Left renal pelvis (tissue), 4 donors: Measurements from ENCODE around the gene HMG20A. TPM values are rescaled to one million over a fixed set of nuclear protein-coding genes. Genes with fewer than 3 reads are reported as not detected.

ENCODE experiments used
- DNase-seq, 4 donors: peaks; one replicate each; pipeline ENCODE4 v3.0.0-alpha.2; 2013; ENCODE audit warnings: low read depth in 4 of 4, low spot score in 3 of 4
- polyA plus RNA-seq, 4 donors: library from polyadenylated mRNA; unstranded; fragments of 120-200 nt; gene quantifications; one replicate each; pipeline ENCODE4 v1.2.1, GENCODE V29; 2013; ENCODE audit not compliant: insufficient read length in 4 of 4

HMG20A gene
- polyA plus RNA-seq, 4 donors = 55.8 to 74.6 (median 70.2) TPM

GRCh38 chr15:77513226-77513625 lies 92.5 kb downstream of the HMG20A start:
- DNase-seq = no peak

DNA sequence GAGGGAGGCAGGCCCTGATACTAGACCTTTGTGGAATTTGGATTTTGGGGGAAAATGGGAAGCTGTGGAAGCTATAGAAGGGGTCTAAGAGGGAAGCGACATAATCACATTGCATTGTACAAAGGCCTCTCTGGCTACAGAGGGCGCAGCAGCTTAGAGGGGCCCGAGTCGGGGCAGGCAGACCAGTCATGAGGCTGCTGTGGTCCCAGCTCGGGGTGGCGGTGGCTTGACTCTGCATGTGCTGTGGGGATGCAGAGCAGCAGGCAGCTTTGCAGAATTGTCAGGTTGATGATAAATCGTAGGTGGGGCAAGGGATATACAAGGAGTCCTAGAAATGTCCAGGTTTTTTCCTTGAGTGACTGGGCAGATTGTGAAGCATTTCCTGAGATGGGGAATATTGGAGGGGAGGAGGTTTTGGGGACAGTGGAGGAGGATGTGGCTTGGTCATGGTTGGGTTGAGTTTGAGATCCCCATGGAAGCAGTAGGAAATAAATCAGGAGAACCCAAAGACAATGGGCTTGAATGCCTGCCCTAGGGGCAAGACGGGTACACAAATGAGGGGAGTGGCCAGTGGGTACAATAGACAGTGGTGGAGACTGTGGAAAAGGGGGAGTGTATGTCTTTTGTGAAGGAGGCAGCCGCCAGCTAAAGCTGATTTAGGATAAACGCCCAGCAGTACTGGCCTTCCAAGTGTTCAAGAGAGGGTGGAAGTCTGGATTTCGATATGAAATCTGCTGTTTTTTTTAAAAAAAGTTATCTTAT lies 94.1 kb downstream of the HMG20A start:
- no peak for DNase-seq

- DNase-seq = no peak
Measured at GRCh38 chr15:77515613-77516012, 94.9 kb downstream of the HMG20A start.

- DNase-seq = no peak
Measured at GRCh38 chr15:77516076-77516475, 95.4 kb downstream of the HMG20A start.

DNA sequence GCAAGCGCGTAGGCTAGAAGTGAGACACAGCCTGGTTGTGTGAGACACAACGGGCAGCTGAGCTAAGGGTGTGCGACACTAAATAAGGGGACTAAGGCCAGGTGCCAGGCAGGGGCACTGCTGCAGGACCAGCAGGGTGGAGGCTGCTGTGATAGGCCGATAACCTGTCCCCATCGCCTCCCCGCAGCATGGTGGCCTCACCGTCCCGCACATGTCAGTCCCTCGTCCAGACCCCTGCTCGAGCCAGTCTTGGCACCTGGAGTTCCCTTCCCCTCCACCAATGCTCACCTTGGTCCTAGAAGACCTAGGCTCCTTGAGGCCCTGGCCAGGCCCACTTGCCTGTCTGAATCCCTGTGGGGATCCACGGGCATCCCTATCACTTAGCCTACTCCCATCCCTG lies 96.1 kb downstream of the HMG20A start:
- DNase-seq = no peak

DNA sequence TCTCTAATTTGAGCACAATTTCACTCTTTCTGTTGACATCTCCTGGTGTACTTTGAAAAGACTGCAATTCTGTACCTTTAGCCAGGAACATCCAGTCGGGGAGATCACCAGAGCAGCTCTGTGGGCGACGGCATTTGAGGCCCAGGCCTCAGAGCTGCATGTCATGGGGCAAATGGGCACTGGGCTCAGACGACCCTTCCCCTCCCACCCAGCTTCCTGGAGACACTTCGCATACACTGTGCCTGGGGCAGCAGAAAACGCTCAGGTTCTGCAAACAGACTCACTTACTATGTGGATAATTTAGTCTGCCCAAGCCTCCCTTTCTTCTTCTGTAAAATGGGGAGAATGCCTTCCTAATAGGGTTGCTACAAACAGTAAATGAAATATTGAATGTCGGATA lies 96.9 kb downstream of the HMG20A start:
- no peak for DNase-seq

GRCh38 chr15:77518458-77518857 lies 97.8 kb downstream of the HMG20A start:
- no peak for DNase-seq

DNA sequence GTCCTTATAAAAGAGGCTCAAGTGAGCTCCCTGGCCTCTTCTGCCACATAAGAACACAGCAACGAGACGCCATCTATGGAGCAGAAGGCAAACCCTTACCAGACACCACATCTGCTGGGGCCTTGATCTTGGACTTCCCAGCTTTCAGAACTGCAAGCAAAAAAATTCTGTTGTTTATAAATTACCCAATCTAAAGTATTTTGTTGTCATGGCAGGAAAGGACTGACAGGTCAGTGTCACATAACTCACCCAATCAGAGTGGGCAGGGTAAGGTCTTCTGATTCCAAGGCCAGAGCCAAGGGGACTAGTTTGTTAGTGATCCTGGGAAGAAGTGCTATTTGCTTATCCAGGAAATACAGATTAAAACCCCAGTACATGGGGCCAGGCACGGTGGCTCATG lies 98.9 kb downstream of the HMG20A start:
- DNase-seq = no peak

GRCh38 chr15:77521206-77521605 lies 100.5 kb downstream of the HMG20A start:
- DNase-seq = no peak

GRCh38 chr15:77525400-77525811 lies 104.7 kb downstream of the HMG20A start:
- DNase-seq = no peak

DNA sequence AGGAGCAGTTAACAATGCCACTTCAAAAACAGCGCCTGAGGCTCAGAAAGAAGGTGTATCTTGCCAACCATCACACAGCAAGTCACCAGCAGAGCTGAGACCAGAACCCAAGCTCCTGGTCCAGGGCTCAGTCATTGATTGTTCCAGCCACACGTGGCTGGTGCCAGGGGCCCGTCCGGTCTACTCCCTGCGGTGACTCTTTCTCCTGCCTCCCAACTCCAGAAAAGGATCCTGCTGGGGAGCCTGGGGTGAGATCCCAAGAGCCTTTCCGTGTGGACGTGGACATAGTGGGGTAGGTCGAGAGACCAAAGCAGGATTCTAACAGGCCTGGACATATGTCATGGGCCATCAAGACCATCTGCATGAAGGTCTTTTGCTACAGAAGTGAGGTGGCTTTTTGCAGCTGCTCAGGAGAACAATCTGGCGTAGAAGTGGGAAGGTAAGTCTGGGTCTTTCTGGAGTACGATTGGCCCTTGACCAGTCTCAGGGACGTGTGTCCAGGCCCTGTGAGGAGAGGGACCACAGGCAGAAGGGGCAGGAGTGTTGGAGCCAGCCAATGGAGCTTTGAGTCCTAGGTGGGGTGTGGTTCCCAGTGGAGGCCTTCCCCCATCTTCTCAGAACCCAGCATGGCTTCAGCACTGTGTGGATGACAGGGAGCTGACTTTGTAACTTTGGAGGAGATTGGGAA lies 105.4 kb downstream of the HMG20A start:
- DNase-seq = no peak

- no peak for DNase-seq
Measured at GRCh38 chr15:77526595-77527163, 106.0 kb downstream of the HMG20A start.

DNA sequence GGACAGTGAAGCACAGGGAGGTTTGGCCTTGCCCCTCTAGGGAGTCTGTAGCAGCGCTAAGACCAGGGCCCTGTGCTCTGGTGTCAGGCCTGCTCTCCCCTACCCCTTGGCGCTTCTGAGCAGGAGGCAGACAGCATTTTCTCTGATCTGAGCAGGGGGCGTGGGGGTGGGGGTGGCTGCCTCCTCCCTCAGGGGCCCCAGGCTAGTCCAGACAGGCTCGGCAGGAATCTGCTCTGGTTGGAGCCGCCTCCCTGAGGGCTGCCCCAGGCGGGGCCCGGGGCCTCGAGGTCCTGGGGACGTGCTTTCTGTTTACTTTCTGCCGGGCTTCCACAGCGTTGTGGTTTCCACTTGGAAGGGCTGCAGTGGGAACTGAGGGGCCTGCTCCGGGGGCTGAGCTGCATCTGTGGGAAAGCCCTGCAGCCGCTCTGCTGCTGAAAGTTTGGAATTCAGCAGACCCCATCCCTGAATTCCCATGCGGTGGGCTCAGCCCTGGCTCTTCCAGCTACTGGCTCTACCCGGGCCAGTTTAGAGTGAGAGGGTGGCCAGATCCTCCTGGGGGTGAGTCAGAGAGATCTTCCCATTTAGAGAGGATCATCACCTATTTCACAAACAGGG lies 106.6 kb downstream of the HMG20A start:
- DNase-seq = no peak

DNA sequence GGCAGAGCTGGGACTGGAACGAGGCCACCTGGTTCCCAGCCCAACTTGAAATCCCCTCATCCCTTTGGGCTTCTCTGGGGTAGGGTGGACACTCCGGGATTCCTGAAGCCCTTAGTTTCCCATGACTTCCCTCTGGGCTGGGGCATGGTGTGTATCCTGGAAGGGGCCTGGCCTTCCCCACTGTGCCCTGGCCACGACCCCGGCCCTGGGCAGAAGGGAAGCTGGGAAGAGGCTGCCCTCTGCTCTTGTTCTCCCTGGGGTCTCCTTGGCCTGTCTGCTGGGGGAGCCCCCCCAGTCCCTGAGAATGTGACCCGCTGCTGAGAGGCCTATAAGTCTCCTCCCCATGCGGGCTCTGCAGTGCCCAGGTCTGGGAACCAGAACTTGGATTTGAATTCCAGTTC lies 107.1 kb downstream of the HMG20A start:
- DNase-seq = no peak

DNA sequence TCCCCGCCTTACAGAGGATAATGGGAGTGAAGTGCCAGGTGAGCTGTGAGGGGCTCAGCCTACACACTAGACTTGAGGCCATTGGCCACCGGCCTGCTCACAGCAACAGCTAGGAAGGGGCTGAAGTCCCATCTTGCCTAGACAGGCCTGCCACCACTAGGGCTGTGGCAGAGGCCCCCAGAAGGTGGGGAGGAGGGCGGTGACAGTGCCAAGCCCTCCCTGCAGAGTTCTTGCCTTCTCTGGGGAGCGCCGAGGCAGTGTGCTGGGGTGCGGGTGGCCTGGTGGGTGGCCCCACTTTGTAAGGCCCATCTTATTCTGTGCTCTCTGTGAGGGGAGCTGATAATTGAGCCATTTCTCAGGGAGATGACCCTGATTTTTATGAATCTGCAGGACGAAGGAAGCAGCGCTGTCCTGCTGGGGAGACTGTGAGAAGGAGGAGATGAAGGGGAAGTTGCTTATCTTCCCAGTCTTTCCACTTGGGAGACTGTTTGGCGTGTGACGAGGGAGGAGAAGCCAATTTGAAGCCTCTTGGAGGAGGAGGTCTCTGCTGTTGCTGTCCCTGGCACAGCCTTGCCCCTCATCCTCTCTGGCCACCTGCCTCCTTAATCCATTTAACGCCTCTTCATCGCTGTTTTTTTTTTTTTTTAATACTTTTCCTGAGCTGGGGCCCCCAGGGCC lies 107.7 kb downstream of the HMG20A start:
- DNase-seq = no peak

DNA sequence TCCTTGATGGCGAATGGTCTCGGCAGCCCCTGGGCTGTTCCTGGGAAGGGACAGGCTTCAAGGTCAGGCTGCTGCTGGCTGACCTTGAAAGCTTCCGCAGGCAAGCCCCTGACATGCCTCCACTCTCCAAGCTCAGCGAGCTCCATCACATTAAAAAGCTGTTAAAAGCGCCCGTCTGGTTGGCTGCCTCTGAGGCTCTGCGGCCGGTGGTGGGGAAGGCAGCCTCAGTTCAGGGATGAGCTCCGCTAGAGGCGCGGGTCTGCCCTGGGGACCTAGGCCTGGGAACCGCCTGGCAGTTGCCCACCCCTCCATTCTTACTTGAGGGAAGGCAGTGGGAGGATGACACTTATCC lies 108.3 kb downstream of the HMG20A start:
- DNase-seq = no peak

GRCh38 chr15:77529394-77530159 lies 108.9 kb downstream of the HMG20A start:
- no peak for DNase-seq

DNA sequence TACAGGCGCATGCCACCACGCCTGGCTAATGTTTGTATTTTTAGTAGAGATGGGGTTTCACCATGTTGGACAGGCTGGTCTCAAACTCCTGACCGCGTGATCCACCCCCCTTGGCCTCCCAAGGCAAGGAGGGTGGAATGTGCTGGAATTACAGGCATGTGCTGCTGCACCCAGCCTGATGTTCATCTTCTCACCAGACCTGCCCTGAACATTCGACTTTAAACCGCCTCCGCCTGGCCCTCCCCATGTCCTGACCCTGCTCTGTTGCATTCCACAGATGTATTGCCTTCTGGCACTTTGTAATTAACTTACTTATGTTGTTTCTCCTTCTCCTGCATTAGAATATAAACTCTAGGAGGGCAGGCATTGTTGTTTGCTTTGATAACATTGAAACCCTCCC lies 109.9 kb downstream of the HMG20A start:
- no peak for DNase-seq

- DNase-seq = no peak
Measured at GRCh38 chr15:77531191-77532000, 110.7 kb downstream of the HMG20A start.
